CD4-positive, CD25-positive, alpha-beta regulatory T cell (primary cell): Measurements from ENCODE around the gene EDA. TPM values are rescaled to one million over a fixed set of nuclear protein-coding genes. Genes with fewer than 3 reads are reported as not detected.

Experiments used
- ATAC-seq, 2 donors: fragments of 150-1000 bp; cut with Tn5 transposase; one replicate each; pipeline ENCODE4 v1.10.0; 2021; ENCODE audit warnings: low read depth in 2 of 2, moderate number of reproducible peaks in 2 of 2, moderate library complexity in 1 of 2
- DNase-seq, 3 donors: peaks; one replicate each; pipeline versions ENCODE4 v3.0.0 to v3.0.0-alpha.2; 2012 to 2022; ENCODE audit warnings: mixed read lengths in 1 of 3
- H3K27ac ChIP-seq: one replicate; pipeline ENCODE4 v1.7.0; 2013; ENCODE audit warnings: mild to moderate bottlenecking, low read length; ENCODE audit not compliant: insufficient read depth, poor library complexity, severe bottlenecking
- H3K27me3 ChIP-seq: one replicate; pipeline ENCODE4 v1.7.0; 2013; ENCODE audit warnings: low read length; ENCODE audit not compliant: control insufficient read depth, insufficient read depth
- H3K36me3 ChIP-seq: one replicate; pipeline ENCODE4 v1.7.0; 2013; ENCODE audit warnings: mild to moderate bottlenecking, low read length, moderate library complexity; ENCODE audit not compliant: control insufficient read depth, insufficient read depth
- H3K4me1 ChIP-seq: 2 replicates; pipeline ENCODE4 v1.7.0; 2013; ENCODE audit warnings: mild to moderate bottlenecking, low read length; ENCODE audit not compliant: insufficient read depth, control insufficient read depth, poor library complexity, severe bottlenecking
- H3K4me3 ChIP-seq: one replicate; pipeline ENCODE4 v1.7.0; 2013; ENCODE audit warnings: low read depth, mild to moderate bottlenecking, low read length, moderate library complexity
- H3K9me3 ChIP-seq, 2 experiments: 1 replicate in 1 of 2; 2 replicates in 1 of 2; pipeline ENCODE4 v1.7.0; 2013; ENCODE audit warnings: low read length in 2 of 2, mild to moderate bottlenecking in 1 of 2, moderate library complexity in 1 of 2; ENCODE audit not compliant: control insufficient read depth in 2 of 2
- H3K27ac Mint-ChIP-seq, 3 donors: one replicate each; pipeline ENCODE4 v1.8.0; 2020 to 2022; ENCODE audit warnings: mild to moderate bottlenecking in 3 of 3, mixed read lengths in 3 of 3, moderate library complexity in 2 of 3
- H3K27me3 Mint-ChIP-seq: one replicate; pipeline ENCODE4 v1.8.0; 2022; ENCODE audit warnings: mild to moderate bottlenecking, mixed read lengths
- H3K36me3 Mint-ChIP-seq: one replicate; pipeline ENCODE4 v1.8.0; 2020; ENCODE audit warnings: mixed read lengths
- H3K4me1 Mint-ChIP-seq, 4 donors: one replicate each; pipeline ENCODE4 v1.8.0; 2020 to 2022; ENCODE audit warnings: mixed read lengths in 4 of 4, mild to moderate bottlenecking in 1 of 4
- H3K4me3 Mint-ChIP-seq, 4 donors: one replicate each; pipeline ENCODE4 v1.8.0; 2020 to 2022; ENCODE audit warnings: mild to moderate bottlenecking in 4 of 4, mixed read lengths in 4 of 4, moderate library complexity in 3 of 4
- H3K9me3 Mint-ChIP-seq, 7 donors: one replicate each; pipeline ENCODE4 v1.8.0; 2020 to 2022; ENCODE audit warnings: mixed read lengths in 7 of 7, mild to moderate bottlenecking in 3 of 7, moderate library complexity in 2 of 7
- polyA plus RNA-seq, 4 donors: library from polyadenylated mRNA; unstranded; fragments of 300-500 nt; fragmentation: Illumina TruSeq; gene quantifications; one replicate each; pipeline ENCODE4 v1.2.3, GENCODE V29; 2021
- total RNA-seq: library from RNA; stranded (reverse); gene quantifications from one replicate; pipeline ENCODE4 v1.2.3, GENCODE V29; 2022

The EDA gene
- total and polyA plus RNA-seq, 5 donors from 2014 or later, result 0.45 to 2.4 (median 0.85) TPM; not detected in 2

GRCh38 chrX:70054391-70054790 is 438.5 kb downstream of the EDA start:
- no peak for ATAC-seq
- Mint-ChIP-seq H3K36me3 (no peaks in the 10 kb centered on the region), H3K27ac (no peak overlapping the region), H3K4me1 (no peaks in the 10 kb centered on the region), H3K4me3 (no peak overlapping the region), H3K9me3 (no peaks in the 10 kb centered on the region), H3K27me3 (peaks cover 7% of the 10 kb centered on the region)
- Histone ChIP-seq H3K4me3 (no peak overlapping the region), H3K9me3 (no peaks in the 10 kb centered on the region), H3K27ac (no peak overlapping the region), H3K4me1 (no peaks in the 10 kb centered on the region), H3K36me3 (no peaks in the 10 kb centered on the region), H3K27me3 (no peaks in the 10 kb centered on the region)
- DNase-seq, result no peak

GRCh38 chrX:70062076-70062475 is 446.2 kb downstream of the EDA start, which contains the start of gene OTUD6A:
Gene OTUD6A (plus strand): TSS chrX:70062457. CDS start chrX:70062525, 68 bp downstream.
- Histone ChIP-seq H3K36me3 (no peaks in the 10 kb centered on the region), H3K4me3 (no peak within 1 kb of the TSS), H3K27me3 (no peaks in the 10 kb centered on the region), H3K9me3 (no peaks in the 10 kb centered on the region), H3K27ac (no peak within 1 kb of the TSS), H3K4me1 (no peaks in the 10 kb centered on the region)
- ATAC-seq (no peak), DNase-seq (no peak)
- Mint-ChIP-seq H3K36me3 (no peaks in the 10 kb centered on the region), H3K4me1 (no peaks in the 10 kb centered on the region), H3K4me3 (no peak within 1 kb of the TSS), H3K27me3 (no peaks in the 10 kb centered on the region), H3K9me3 (peaks cover 0 to 4% (median 0%) of the 10 kb centered on the region in 7 donors), H3K27ac (no peak within 1 kb of the TSS)

- H3K27me3 ChIP-seq, result no peaks in the 10 kb centered on the region
- no peaks in the 10 kb centered on the region for H3K4me1 Mint-ChIP-seq
- no peak for ATAC-seq
Observed at GRCh38 chrX:70062961-70063550, 447.1 kb downstream of the EDA start.

GRCh38 chrX:70066646-70067045 is 450.7 kb downstream of the EDA start:
- Mint-ChIP-seq H3K36me3 (no peaks in the 10 kb centered on the region), H3K4me3 (no peak overlapping the region), H3K9me3 (peaks cover 0 to 4% (median 0%) of the 10 kb centered on the region in 7 donors), H3K27me3 (peaks cover 4% of the 10 kb centered on the region), H3K27ac (no peak overlapping the region), H3K4me1 (no peaks in the 10 kb centered on the region)
- ATAC-seq (no peak), DNase-seq (no peak)
- Histone ChIP-seq H3K4me3 (no peak overlapping the region), H3K27ac (no peak overlapping the region), H3K27me3 (no peaks in the 10 kb centered on the region), H3K4me1 (no peaks in the 10 kb centered on the region), H3K36me3 (no peaks in the 10 kb centered on the region), H3K9me3 (no peaks in the 10 kb centered on the region)

More at GRCh38 chrX:70062961-70063550, 447.1 kb downstream of the EDA start:
- no peaks in the 10 kb centered on the region for H3K27me3 Mint-ChIP-seq
- H3K4me1 ChIP-seq, result no peaks in the 10 kb centered on the region
- no peak overlapping the region for H3K4me3 ChIP-seq
- H3K9me3 Mint-ChIP-seq, result peaks cover 0 to 4% (median 0%) of the 10 kb centered on the region in 7 donors
- H3K27ac ChIP-seq, result no peak overlapping the region
- DNase-seq, result no peak
- no peak overlapping the region for H3K4me3 Mint-ChIP-seq
- H3K36me3 Mint-ChIP-seq, result no peaks in the 10 kb centered on the region
- no peaks in the 10 kb centered on the region for H3K9me3 ChIP-seq
- no peaks in the 10 kb centered on the region for H3K36me3 ChIP-seq
- H3K27ac Mint-ChIP-seq, result no peak overlapping the region

- H3K4me1 Mint-ChIP-seq, result no peaks in the 10 kb centered on the region
- H3K9me3 ChIP-seq, result no peaks in the 10 kb centered on the region
- H3K36me3 Mint-ChIP-seq, result no peaks in the 10 kb centered on the region
- no peaks in the 10 kb centered on the region for H3K4me1 ChIP-seq
- no peaks in the 10 kb centered on the region for H3K27me3 ChIP-seq
- H3K9me3 Mint-ChIP-seq, result peaks cover 0 to 2% (median 0%) of the 10 kb centered on the region in 7 donors
- H3K27ac ChIP-seq, result no peak overlapping the region
- H3K4me3 Mint-ChIP-seq, result no peak overlapping the region
- H3K4me3 ChIP-seq, result no peak overlapping the region
- H3K36me3 ChIP-seq, result no peaks in the 10 kb centered on the region
- no peak overlapping the region for H3K27ac Mint-ChIP-seq
- ATAC-seq (no peak), DNase-seq (no peak)
- H3K27me3 Mint-ChIP-seq, result peaks cover 9% of the 10 kb centered on the region
Observed at GRCh38 chrX:70079297-70079696, 463.4 kb downstream of the EDA start.

GRCh38 chrX:70079870-70080269 is 464.0 kb downstream of the EDA start:
- DNase-seq (no peak), ATAC-seq (no peak)
- H3K27me3 Mint-ChIP-seq, result peaks cover 8% of the 10 kb centered on the region
- H3K27ac Mint-ChIP-seq, result no peak overlapping the region
- Histone ChIP-seq H3K4me3 (no peak overlapping the region), H3K27me3 (no peaks in the 10 kb centered on the region), H3K4me1 (no peaks in the 10 kb centered on the region), H3K36me3 (no peaks in the 10 kb centered on the region), H3K27ac (no peak overlapping the region), H3K9me3 (no peaks in the 10 kb centered on the region)
- peaks cover 0 to 2% (median 0%) of the 10 kb centered on the region in 7 donors for H3K9me3 Mint-ChIP-seq
- H3K36me3 Mint-ChIP-seq, result no peaks in the 10 kb centered on the region
- no peak overlapping the region for H3K4me3 Mint-ChIP-seq
- H3K4me1 Mint-ChIP-seq, result no peaks in the 10 kb centered on the region

GRCh38 chrX:70082723-70083122 is 466.8 kb downstream of the EDA start:
- Mint-ChIP-seq H3K36me3 (no peaks in the 10 kb centered on the region), H3K27me3 (peaks cover 8% of the 10 kb centered on the region), H3K4me1 (no peaks in the 10 kb centered on the region), H3K4me3 (no peak overlapping the region), H3K9me3 (peaks cover 0 to 1% (median 0%) of the 10 kb centered on the region in 7 donors), H3K27ac (no peak overlapping the region)
- Histone ChIP-seq H3K4me1 (no peaks in the 10 kb centered on the region), H3K4me3 (no peak overlapping the region), H3K27me3 (no peaks in the 10 kb centered on the region), H3K9me3 (no peaks in the 10 kb centered on the region), H3K27ac (no peak overlapping the region), H3K36me3 (no peaks in the 10 kb centered on the region)
- ATAC-seq, result no peak
- DNase-seq, result no peak

GRCh38 chrX:70084592-70085240 is 468.8 kb downstream of the EDA start:
- Histone ChIP-seq H3K27ac (no peak overlapping the region), H3K27me3 (no peaks in the 10 kb centered on the region), H3K36me3 (no peaks in the 10 kb centered on the region), H3K4me3 (no peak overlapping the region), H3K4me1 (no peaks in the 10 kb centered on the region), H3K9me3 (no peaks in the 10 kb centered on the region)
- Mint-ChIP-seq H3K9me3 (peaks cover 0 to 1% (median 0%) of the 10 kb centered on the region in 7 donors), H3K36me3 (no peaks in the 10 kb centered on the region), H3K4me1 (no peaks in the 10 kb centered on the region), H3K27ac (no peak overlapping the region), H3K4me3 (no peak overlapping the region), H3K27me3 (peaks cover 8% of the 10 kb centered on the region)
- ATAC-seq (no peak), DNase-seq (no peak)
